GF-D8 (cell line): ENCODE measurements around the gene TMEM33.

Experiments
- DNase-seq: peaks from one replicate; lab custom pipeline; 2025; lab: John Stamatoyannopoulos, UW

The TMEM33 gene

DNA sequence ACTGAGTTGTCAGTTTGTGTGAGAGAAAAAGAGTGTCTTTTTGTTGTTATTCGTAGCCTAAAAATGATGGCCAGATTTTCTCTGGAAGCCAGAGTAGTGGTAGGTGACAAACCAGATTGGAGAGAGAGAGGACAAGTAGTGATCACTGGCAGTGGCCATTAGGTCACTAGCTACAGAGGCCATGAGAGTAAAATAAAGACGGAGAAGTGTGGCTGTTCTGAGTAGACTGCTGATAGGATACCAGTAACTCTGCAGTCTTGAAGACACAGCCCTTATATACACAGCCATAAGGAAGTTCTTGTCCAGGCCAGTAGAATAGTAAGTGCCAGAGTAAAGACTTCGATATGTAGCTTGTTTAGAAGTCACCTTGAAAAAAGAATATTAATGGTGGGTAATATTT, 62.8 kb downstream of the TMEM33 start:
- DNase-seq: no peak

DNA sequence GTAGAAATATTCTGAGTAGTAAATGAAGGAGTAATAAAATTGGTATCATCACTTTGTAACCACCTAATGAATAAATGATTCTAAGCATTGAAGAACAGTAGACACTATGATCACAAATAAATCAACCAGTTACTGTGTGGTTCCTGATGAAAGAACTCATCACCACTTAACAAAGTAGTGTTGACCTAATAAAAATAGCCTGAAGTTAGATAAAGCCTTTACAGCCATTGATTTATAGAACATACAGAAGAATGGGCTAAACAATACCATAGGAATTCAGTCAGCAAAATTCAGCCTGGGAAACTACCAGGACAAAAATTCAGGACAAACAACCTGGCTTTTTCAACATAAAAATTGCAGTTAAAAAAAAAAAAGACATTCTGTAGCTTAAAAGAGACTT, 64.1 kb downstream of the TMEM33 start:
- DNase-seq: no peak

DNA sequence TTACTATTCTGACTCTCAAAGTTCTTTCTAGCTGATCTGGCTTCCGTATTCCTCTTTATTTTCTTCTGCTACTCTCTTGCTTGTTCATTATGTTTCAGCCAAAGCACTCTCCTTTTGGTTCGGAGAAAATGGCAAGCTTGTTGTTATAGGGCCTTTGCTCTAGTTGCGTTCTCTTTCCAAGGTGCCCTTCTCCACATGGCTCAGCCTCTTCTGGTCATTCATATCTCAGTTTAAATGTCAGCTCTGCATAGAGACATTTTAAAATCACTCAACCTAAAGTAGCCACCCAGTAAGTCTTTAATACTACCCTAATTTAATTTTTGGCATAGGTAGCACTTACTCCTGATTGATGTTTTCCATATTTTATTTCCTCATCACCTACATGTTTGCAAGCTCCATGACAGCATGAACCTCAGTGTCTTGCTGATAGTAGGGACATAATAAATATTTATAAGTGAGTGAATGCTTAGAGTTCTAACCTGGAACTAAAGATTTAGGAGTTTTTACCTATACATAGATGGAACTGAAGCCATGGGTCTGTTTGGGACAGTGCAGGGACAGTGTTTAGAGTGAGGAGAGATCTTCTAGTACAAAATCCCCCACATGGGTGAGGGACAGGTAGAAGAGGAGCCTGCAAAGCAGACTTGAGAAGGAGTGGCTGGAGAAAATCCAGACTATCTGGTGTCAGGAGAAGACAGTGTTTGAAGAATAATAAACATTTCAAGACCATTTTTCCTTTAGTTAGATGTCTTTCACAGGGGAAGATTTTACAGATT, 73.0 kb downstream of the TMEM33 start:
- DNase-seq: no peak
